Stimulated activated naive CD8-positive, alpha-beta T cell treated with anti-CD3 and anti-CD28 coated beads, Interleukin-15, Interleukin-2, amounts not matched to agents 100 ng/mL and 50 ng/mL, for 24 hours (primary cell): ENCODE data around the gene SGK2.
"Not testable (repeated sequence)": the region's sequence is repeated elsewhere in the genome, so short reads cannot be mapped to it uniquely, and the experiment has no call there.

Experiments used
- H3K27ac Mint-ChIP-seq: one replicate; pipeline ENCODE4 v1.8.0; 2021; ENCODE audit warnings: mild to moderate bottlenecking, mixed read lengths
- H3K27me3 Mint-ChIP-seq: one replicate; pipeline ENCODE4 v1.8.0; 2021; ENCODE audit warnings: mixed read lengths
- H3K36me3 Mint-ChIP-seq: one replicate; pipeline ENCODE4 v1.8.0; 2021; ENCODE audit warnings: low read depth, mixed read lengths
- H3K4me1 Mint-ChIP-seq: one replicate; pipeline ENCODE4 v1.8.0; 2021; ENCODE audit warnings: low read depth, mixed read lengths
- H3K4me3 Mint-ChIP-seq: one replicate; pipeline ENCODE4 v1.8.0; 2021; ENCODE audit warnings: mild to moderate bottlenecking, mixed read lengths
- H3K9me3 Mint-ChIP-seq: one replicate; pipeline ENCODE4 v1.8.0; 2021; ENCODE audit warnings: mixed read lengths

The SGK2 gene

GRCh38 chr20:43590036-43590391 lies 31.2 kb downstream of the SGK2 start:
- Mint-ChIP-seq H3K9me3 (no peaks in the 10 kb centered on the region), H3K4me3 (peak overlapping the region; percentile 90), H3K27me3 (peaks cover 5% of the 10 kb centered on the region), H3K4me1 (peaks cover 20% of the 10 kb centered on the region), H3K36me3 (peaks cover 9% of the 10 kb centered on the region), H3K27ac (peak overlapping the region; percentile 97)

- Mint-ChIP-seq H3K9me3 (no peaks in the 10 kb centered on the region), H3K4me1 (peaks cover 20% of the 10 kb centered on the region), H3K4me3 (peak within 1 kb of the TSS; percentile 90), H3K36me3 (peaks cover 9% of the 10 kb centered on the region), H3K27me3 (peaks cover 5% of the 10 kb centered on the region), H3K27ac (peak within 1 kb of the TSS; percentile 97)
These were observed 31.8 kb downstream of the SGK2 start, which contains the start of gene IFT52 for GRCh38 chr20:43590392-43591303. Gene IFT52 (plus strand): TSS chr20:43590937. CDS start chr20:43594699, 3,762 bp downstream.

GRCh38 chr20:43601960-43602359 lies 43.1 kb downstream of the SGK2 start:
- peaks cover 24% of the 10 kb centered on the region for H3K36me3 Mint-ChIP-seq
- not testable (repeated sequence) for H3K4me3 Mint-ChIP-seq, H3K4me1 Mint-ChIP-seq, H3K27me3 Mint-ChIP-seq, H3K27ac Mint-ChIP-seq, H3K9me3 Mint-ChIP-seq

GRCh38 chr20:43603124-43603523 lies 44.3 kb downstream of the SGK2 start:
- Mint-ChIP-seq H3K36me3 (peaks cover 18% of the 10 kb centered on the region), H3K4me3 (no peak overlapping the region), H3K27me3 (no peaks in the 10 kb centered on the region), H3K4me1 (no peaks in the 10 kb centered on the region), H3K9me3 (no peaks in the 10 kb centered on the region), H3K27ac (no peak overlapping the region)

GRCh38 chr20:43605715-43606114 lies 46.9 kb downstream of the SGK2 start:
- Mint-ChIP-seq H3K9me3 (no peaks in the 10 kb centered on the region), H3K4me3 (no peak overlapping the region), H3K27ac (no peak overlapping the region), H3K36me3 (peaks cover 14% of the 10 kb centered on the region), H3K27me3 (no peaks in the 10 kb centered on the region), H3K4me1 (no peaks in the 10 kb centered on the region)

- peaks cover 13% of the 10 kb centered on the region for H3K36me3 Mint-ChIP-seq
- H3K9me3 Mint-ChIP-seq, H3K27ac Mint-ChIP-seq, H3K27me3 Mint-ChIP-seq, H3K4me3 Mint-ChIP-seq, H3K4me1 Mint-ChIP-seq: not testable (repeated sequence)
These were observed 48.5 kb downstream of the SGK2 start for GRCh38 chr20:43607278-43607677.

GRCh38 chr20:43631598-43631997 lies 72.8 kb downstream of the SGK2 start:
- no peak overlapping the region for H3K4me3 Mint-ChIP-seq
- peaks cover 43% of the 10 kb centered on the region for H3K36me3 Mint-ChIP-seq
- H3K27me3 Mint-ChIP-seq, result no peaks in the 10 kb centered on the region
- no peaks in the 10 kb centered on the region for H3K4me1 Mint-ChIP-seq
- H3K27ac Mint-ChIP-seq, result no peak overlapping the region
- no peaks in the 10 kb centered on the region for H3K9me3 Mint-ChIP-seq
